ENCODE measurements around the gene ZCCHC7. TPM values are rescaled to one million over a fixed set of nuclear protein-coding genes. Genes with fewer than 3 reads are reported as not detected.
A peak's percentile ranks its signal among the peaks of the same experiment; 100 is the strongest.

Gene ZCCHC7
- total RNA-seq, 2 experiments from 2014 or later, result 26.8 to 28.1 TPM

GRCh38 chr9:37369671-37370070 is 249.3 kb downstream of the ZCCHC7 start:
- H3K4me1 Mint-ChIP-seq (ENCODE audit: low read depth), result peaks cover 17% of the 10 kb centered on the region
- peaks cover 2% of the 10 kb centered on the region for H3K27me3 Mint-ChIP-seq
- H3K4me3 Mint-ChIP-seq, result no peak overlapping the region
- no peak overlapping the region for H3K27ac Mint-ChIP-seq
- H3K36me3 Mint-ChIP-seq, result no peaks in the 10 kb centered on the region
- H3K9me3 Mint-ChIP-seq, result no peaks in the 10 kb centered on the region
- ChIA-PET POLR2A (no interaction called here), CTCF (no interaction called here)
- no peak for DNase-seq
- intact Hi-C loops (cut with micrococcal nuclease), result no loop called here

DNA sequence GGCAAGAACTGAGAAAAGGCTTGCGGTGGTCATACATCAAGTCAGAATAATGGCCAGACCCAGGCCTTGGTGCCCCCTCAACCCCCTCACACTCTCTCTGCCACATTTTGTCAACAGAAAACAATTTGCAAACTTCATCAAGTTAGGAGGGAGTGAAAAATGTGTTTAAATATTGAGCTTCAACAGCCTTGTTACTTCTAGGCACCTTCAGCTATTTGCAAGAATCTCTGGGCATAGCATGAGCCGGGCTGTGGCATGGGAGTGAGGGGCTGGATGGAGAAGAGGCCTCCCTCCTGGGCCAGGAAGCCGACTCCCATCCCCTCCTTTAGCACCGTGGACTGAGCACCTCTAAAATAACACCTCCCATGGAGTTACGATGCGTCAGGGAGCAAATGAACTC is 249.9 kb downstream of the ZCCHC7 start:
- POLR2A ChIA-PET, result no interaction called here

DNA sequence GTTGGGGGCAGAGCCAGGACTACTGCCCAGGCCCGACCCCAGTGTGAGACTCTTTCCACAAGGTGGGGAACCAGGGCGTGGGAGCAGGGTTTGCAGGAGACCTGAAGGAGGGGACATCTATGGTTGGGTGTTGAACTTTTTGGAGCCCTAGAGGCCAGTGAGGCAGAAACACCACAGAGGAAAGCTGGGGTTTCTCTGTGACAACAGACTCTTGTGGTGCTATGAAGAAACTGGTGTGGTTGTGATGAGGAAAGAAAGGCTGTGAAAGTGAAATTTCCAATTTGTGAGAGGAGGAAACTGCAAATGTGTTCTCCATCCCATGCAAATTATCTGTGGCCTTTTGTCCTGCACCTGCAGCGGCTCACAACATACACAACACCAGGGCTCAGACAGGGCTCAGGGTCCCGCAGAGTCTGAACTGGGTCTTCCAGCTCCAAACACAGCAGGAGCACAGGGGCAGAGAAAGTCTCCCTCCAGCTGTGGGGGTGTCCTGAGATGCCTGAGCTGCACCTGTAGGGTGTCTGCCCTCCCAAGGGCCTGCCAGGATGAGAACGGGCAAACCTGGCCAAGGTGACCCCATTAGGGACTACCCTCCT is 250.7 kb downstream of the ZCCHC7 start:
- H3K27ac Mint-ChIP-seq, result no peak overlapping the region
- DNase-seq, result no peak
- H3K4me1 Mint-ChIP-seq (ENCODE audit: low read depth), result peaks cover 17% of the 10 kb centered on the region
- no peaks in the 10 kb centered on the region for H3K36me3 Mint-ChIP-seq
- intact Hi-C loops (cut with micrococcal nuclease), result no loop called here
- POLR2A ChIA-PET, result no interaction called here
- H3K27me3 Mint-ChIP-seq, result peaks cover 5% of the 10 kb centered on the region
- CTCF ChIA-PET, result no interaction called here
- H3K9me3 Mint-ChIP-seq, result no peaks in the 10 kb centered on the region
- no peak overlapping the region for H3K4me3 Mint-ChIP-seq

More for the DNA sequence above, 249.9 kb downstream of the ZCCHC7 start:
- Mint-ChIP-seq H3K27me3 (peaks cover 3% of the 10 kb centered on the region), H3K27ac (no peak overlapping the region), H3K4me1 (ENCODE audit: low read depth) (peaks cover 17% of the 10 kb centered on the region), H3K36me3 (no peaks in the 10 kb centered on the region), H3K4me3 (no peak overlapping the region), H3K9me3 (no peaks in the 10 kb centered on the region)
- CTCF ChIA-PET, result no interaction called here
- intact Hi-C loops (cut with micrococcal nuclease), result no loop called here
- DNase-seq, result no peak

DNA sequence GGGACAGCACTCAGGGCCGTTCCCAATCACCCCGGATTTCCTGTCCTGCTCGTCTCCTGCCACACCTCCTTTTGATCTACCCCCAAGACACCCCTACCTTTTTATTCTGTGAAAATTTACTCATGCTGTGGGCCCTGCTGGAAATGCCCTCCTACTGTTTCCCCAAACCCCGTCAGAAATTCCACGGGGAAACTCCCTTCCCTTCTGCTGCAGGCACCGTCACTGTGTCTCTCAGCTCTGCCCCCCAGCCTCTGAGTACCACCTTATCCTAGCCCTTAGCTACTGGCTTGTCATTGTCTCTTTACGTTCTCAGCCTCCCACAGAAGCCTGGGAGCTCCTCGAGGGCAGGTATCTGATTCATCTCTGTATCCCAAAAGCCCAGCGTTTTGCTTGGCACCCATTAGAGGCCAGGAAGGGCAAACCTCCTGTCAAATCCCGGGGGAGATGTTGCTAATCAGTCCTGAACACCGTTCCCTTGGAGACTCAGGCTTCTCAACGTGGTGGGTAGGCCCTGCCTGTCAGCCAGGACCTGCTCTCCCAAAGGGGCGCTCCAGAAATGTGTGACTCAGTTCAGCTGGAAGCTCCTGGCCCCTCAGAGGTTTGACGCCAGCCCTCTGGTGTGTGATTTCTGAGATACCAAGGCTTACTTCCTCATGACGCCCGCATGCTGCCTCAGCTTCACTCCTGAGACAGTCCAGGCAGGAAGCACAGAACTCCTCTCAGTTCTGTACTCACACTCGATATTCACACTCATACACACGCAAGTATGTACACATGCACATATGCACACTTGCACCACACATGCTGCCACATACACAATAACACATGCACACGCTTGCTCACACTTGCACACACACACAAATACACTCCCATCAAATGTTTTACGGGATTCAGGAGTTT is 251.4 kb downstream of the ZCCHC7 start:
- Mint-ChIP-seq H3K4me1 (ENCODE audit: low read depth) (peaks cover 17% of the 10 kb centered on the region), H3K27ac (no peak overlapping the region), H3K9me3 (no peaks in the 10 kb centered on the region), H3K27me3 (peaks cover 9% of the 10 kb centered on the region), H3K36me3 (no peaks in the 10 kb centered on the region), H3K4me3 (no peak overlapping the region)
- POLR2A ChIA-PET, result no interaction called here
- intact Hi-C loops (cut with micrococcal nuclease), result no loop called here
- CTCF ChIA-PET, result interaction anchor here (1.4 kb wide), 1 partner anchor 39 kb away, joined by 4 read pairs; no protein-coding TSS in a partner anchor
- peak; percentile 46 for DNase-seq

DNA sequence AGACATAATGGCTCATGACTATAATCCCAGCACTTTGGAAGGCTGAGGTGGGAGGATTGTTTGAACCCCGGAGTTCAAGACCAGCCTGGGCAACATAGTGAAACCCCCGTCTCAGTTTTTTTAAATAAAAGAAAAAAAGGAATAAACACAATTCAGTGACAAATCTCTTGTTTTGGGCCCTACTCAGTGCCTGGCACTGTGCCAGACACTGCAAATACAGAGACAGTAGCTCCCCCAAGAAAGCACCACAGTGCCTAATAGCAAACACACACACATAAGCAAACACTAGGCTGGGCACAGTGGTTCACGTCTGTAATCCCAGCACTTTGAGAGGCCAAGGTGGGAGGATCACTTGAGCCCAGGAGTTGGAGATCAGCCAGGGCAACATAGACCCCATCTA is 252.5 kb downstream of the ZCCHC7 start:
- ChIA-PET CTCF (interaction anchor here (0.9 to 1.4 kb wide), 3 partner anchors 9 to 380 kb away, joined by 3 to 5 read pairs (median 4); no protein-coding TSS in a partner anchor), POLR2A (no interaction called here)
- no peak for DNase-seq
- Mint-ChIP-seq H3K4me3 (no peak overlapping the region), H3K9me3 (no peaks in the 10 kb centered on the region), H3K27me3 (peaks cover 13% of the 10 kb centered on the region), H3K36me3 (no peaks in the 10 kb centered on the region), H3K4me1 (ENCODE audit: low read depth) (peaks cover 17% of the 10 kb centered on the region), H3K27ac (no peak overlapping the region)
- intact Hi-C loops (cut with micrococcal nuclease), result no loop called here

- Mint-ChIP-seq H3K27me3 (peaks cover 13% of the 10 kb centered on the region), H3K4me3 (no peak overlapping the region), H3K9me3 (no peaks in the 10 kb centered on the region), H3K27ac (no peak overlapping the region), H3K4me1 (ENCODE audit: low read depth) (peaks cover 17% of the 10 kb centered on the region), H3K36me3 (no peaks in the 10 kb centered on the region)
- intact Hi-C loops (cut with micrococcal nuclease), result no loop called here
- ChIA-PET CTCF (interaction anchor here (0.7 to 1.3 kb wide), 4 partner anchors 9 to 381 kb away, joined by 3 to 5 read pairs (median 3); no protein-coding TSS in a partner anchor), POLR2A (no interaction called here)
- DNase-seq, result no peak
These were observed 253.2 kb downstream of the ZCCHC7 start for GRCh38 chr9:37373621-37374020.

- CTCF ChIA-PET, result no interaction called here
- no peak for DNase-seq
- H3K9me3 Mint-ChIP-seq, result no peaks in the 10 kb centered on the region
- POLR2A ChIA-PET, result no interaction called here
- intact Hi-C loops (cut with micrococcal nuclease), result no loop called here
- no peak overlapping the region for H3K27ac Mint-ChIP-seq
- peaks cover 13% of the 10 kb centered on the region for H3K27me3 Mint-ChIP-seq
- no peaks in the 10 kb centered on the region for H3K36me3 Mint-ChIP-seq
- H3K4me3 Mint-ChIP-seq, result no peak overlapping the region
- peaks cover 17% of the 10 kb centered on the region for H3K4me1 Mint-ChIP-seq (ENCODE audit: low read depth)
These were observed 254.5 kb downstream of the ZCCHC7 start for GRCh38 chr9:37374892-37375291.

- Mint-ChIP-seq H3K27me3 (peaks cover 13% of the 10 kb centered on the region), H3K4me3 (no peak overlapping the region), H3K9me3 (no peaks in the 10 kb centered on the region), H3K36me3 (no peaks in the 10 kb centered on the region), H3K27ac (no peak overlapping the region), H3K4me1 (ENCODE audit: low read depth) (no peaks in the 10 kb centered on the region)
- intact Hi-C loops (cut with micrococcal nuclease), result no loop called here
- ChIA-PET CTCF (interaction anchor here (0.7 kb wide), 1 partner anchor 21 kb away, joined by 3 read pairs; no protein-coding TSS in a partner anchor), POLR2A (no interaction called here)
- peak; percentile 30 for DNase-seq
These were observed 257.6 kb downstream of the ZCCHC7 start for GRCh38 chr9:37377688-37378612.

DNA sequence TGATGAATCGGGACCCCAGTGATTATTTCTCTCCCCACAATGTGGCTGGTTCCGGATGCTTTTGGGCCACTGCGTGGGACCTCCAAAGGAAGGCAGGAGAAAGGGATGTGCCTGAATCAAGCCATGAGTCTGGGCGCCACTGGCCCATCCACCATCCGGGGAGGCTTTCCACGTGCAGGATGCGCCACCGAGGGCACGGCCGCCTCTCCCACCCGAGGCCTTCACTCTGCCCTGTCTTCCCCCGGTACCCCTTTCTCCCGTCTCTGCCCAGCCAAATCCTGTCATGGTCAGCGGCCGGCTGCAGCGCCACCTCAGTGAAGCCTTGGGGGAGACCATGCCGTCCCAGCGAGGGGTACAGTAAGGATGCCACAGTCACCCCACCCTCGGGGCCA is 258.2 kb downstream of the ZCCHC7 start:
- H3K27me3 Mint-ChIP-seq, result peaks cover 13% of the 10 kb centered on the region
- DNase-seq, result no peak
- H3K4me1 Mint-ChIP-seq (ENCODE audit: low read depth), result no peaks in the 10 kb centered on the region
- no peaks in the 10 kb centered on the region for H3K36me3 Mint-ChIP-seq
- ChIA-PET CTCF (no interaction called here), POLR2A (no interaction called here)
- intact Hi-C loops (cut with micrococcal nuclease), result no loop called here
- no peak overlapping the region for H3K4me3 Mint-ChIP-seq
- H3K9me3 Mint-ChIP-seq, result no peaks in the 10 kb centered on the region
- H3K27ac Mint-ChIP-seq, result no peak overlapping the region

- Mint-ChIP-seq H3K27ac (no peak overlapping the region), H3K4me1 (ENCODE audit: low read depth) (no peaks in the 10 kb centered on the region), H3K36me3 (no peaks in the 10 kb centered on the region), H3K27me3 (peaks cover 12% of the 10 kb centered on the region), H3K9me3 (no peaks in the 10 kb centered on the region), H3K4me3 (no peak overlapping the region)
- ChIA-PET POLR2A (no interaction called here), CTCF (interaction anchor here (0.6 kb wide), 2 partner anchors 306 to 506 kb away, joined by 3 to 5 read pairs; no protein-coding TSS in a partner anchor)
- DNase-seq, result no peak
- intact Hi-C loops (cut with micrococcal nuclease), result no loop called here
These were observed 259.5 kb downstream of the ZCCHC7 start for GRCh38 chr9:37379835-37380234.

DNA sequence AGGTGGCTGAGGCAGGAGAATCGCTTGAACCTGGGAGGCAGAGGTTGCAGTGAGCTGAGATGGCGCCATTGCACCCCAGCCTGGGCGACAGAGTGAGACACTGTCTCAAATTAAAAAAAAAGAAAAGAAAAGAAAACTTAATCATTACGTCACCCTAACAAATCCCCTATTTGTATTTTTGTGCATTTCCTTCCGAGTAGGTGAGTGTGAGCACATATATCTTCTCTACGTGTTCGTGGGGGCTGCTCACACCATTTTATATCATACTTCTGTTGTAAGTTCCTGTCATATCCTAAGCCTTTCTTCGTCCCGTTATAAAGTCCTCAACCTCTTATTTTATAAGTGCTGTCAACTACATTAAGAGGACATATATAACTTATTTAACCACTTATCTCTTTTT is 260.2 kb downstream of the ZCCHC7 start:
- ChIA-PET CTCF (no interaction called here), POLR2A (no interaction called here)
- intact Hi-C loops (cut with micrococcal nuclease), result no loop called here
- Mint-ChIP-seq H3K4me3 (no peak overlapping the region), H3K9me3 (no peaks in the 10 kb centered on the region), H3K27me3 (peaks cover 10% of the 10 kb centered on the region), H3K27ac (no peak overlapping the region), H3K4me1 (ENCODE audit: low read depth) (no peaks in the 10 kb centered on the region), H3K36me3 (no peaks in the 10 kb centered on the region)
- DNase-seq, result no peak

GRCh38 chr9:37381094-37381741 is 260.8 kb downstream of the ZCCHC7 start:
- H3K4me1 Mint-ChIP-seq (ENCODE audit: low read depth), result no peaks in the 10 kb centered on the region
- intact Hi-C loops (cut with micrococcal nuclease), result no loop called here
- H3K27ac Mint-ChIP-seq, result no peak overlapping the region
- ChIA-PET POLR2A (no interaction called here), CTCF (no interaction called here)
- H3K4me3 Mint-ChIP-seq, result no peak overlapping the region
- H3K36me3 Mint-ChIP-seq, result no peaks in the 10 kb centered on the region
- peaks cover 8% of the 10 kb centered on the region for H3K27me3 Mint-ChIP-seq
- no peaks in the 10 kb centered on the region for H3K9me3 Mint-ChIP-seq
- DNase-seq, result no peak

Data from activated CD4-positive, alpha-beta memory T cell treated with anti-CD3 and anti-CD28 coated beads for 36 hours (primary cell).